T-helper 1 cell (primary cell): ENCODE measurements around the gene DNAJA4.

Experiments
- DNase-seq, 5 donors: peaks; one replicate each; pipeline ENCODE4 v3.0.0-alpha.2; 2012 to 2020
- total RNA-seq, 4 donors: gene quantifications; one replicate each; lab custom pipeline; 2026; lab: John Stamatoyannopoulos, UW

DNAJA4 gene
- 25.4 to 128 (median 55.7) reads per million in 4 donors for total RNA-seq

DNA sequence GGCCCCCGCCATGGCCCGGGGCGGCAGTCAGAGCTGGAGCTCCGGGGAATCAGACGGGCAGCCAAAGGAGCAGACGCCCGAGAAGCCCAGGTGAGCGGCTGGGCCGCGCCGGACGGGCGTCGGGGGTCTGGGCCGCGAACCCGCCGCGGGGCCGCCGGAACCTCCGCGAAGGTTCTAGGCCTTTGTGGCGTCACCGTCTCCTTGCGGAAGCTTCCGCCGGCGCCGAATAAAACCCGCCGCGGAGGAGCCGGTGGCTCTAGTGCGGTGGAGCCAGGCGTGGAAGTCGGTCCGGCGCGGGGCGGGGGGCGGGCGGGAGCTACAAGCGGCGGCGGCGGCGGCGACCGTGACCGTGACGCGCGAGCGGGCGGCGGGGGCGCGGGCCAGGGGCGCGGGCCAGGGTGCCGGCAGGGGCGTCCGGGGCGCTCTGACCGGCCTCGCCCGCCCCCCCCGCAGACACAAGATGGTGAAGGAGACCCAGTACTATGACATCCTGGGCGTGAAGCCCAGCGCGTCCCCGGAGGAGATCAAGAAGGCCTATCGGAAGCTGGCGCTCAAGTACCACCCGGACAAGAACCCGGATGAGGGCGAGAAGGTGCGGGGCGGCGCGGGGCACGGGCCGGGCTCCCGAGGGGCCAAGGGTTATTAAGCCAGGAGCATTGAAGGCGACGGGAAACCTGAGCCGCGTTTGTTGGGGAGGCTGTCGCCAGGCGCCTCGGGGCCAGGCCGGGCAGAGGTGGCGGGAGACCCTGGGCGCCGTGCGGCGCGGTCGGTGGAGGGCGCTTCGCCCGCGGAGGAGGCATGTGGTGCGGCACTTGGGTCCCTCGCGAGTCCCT, at the start of gene DNAJA4:
TSS of gene DNAJA4 (plus strand) at position 259 of the 833 bp plus-strand sequence. CDS start at position 461, 202 bp downstream.
- DNase-seq, result peak; percentile 49 to 74 (median 63)

DNA sequence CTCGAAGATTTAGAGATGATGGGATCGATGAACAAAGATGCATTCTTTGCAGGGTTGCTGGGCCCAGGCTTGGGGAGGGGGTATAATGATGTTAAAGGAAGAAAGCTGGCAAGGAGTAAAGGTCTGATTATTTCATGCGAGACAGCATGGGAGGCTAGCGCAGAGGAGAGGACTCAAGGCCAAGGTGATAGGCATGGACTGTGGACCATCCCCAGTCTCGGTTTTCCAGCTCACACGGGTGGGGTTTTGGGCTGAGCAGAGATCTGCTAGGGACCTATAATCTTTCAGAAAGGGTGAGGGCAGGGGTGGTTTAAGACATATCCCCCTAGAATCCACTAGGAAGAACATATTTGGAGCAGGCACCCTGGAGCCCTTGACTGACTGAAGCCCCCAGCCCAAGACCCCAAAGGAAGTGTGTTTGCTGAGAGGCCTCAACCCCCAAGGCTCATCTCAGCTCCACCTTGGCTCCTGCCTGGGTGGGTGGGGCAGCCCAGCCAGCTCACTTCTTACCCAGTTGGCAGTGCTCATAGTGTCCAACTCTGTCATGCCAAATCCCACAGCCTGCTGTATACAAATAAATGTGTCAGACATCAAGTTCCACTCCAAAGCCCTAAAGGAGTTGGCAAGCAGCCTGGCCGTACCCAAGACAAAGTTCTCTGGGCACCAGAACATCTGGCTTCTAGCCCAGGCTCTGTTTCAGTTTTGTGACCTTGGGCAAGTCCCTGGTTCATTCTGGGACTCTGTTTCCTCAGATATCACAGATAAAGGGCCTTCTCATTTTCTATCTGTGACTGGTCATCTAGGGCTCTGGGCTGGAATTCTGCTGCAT, 47.9 kb upstream of the DNAJA4 start:
- no peak for DNase-seq

DNA sequence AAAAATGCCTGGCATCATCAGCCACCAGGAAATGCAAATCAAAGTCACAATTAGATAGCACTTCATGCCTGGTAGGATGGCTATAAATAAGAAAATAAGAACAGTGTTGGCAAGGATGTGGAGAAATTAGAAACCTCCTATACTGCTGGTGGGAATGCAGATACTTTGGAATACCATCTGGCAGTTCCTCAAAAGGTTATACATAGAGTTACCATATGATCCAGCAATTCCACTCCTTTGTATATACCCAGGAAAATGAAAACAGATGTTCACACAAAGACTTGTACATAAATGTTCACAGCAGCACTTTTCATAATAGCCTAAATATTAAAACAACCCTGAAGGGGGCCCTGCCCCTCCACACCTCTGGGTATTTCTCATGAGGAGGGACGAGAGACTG, 43.6 kb upstream of the DNAJA4 start:
- DNase-seq, result no peak

DNA sequence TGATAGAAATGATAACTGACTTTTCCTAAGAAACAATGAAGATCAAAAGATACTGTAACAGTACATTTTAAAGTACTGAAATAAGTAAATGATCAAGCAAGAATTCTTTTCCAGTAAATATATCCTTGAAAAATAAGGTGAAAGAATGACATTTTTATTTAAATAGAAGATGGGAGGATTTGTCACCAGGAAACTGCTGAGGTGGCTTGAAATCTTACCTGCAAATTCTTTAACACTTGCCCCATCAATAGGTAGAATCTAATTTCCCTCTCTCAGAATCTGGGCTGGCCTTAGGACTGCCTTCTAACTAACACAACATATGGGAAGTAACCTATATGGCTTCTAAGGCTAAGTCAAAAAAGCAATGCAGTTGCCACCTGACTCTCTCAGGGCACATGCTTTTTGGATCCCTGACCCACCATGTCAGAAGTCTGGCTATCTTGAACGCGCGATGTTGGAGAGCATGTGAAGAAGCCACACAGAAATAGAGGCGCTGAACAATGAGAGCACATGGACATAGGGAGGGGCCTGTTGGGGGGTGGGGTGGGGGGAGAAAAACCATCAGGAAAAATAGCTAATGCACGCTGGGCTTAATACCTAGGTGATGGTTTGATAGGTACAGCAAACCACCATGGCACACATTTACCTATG, 41.5 kb upstream of the DNAJA4 start:
- no peak for DNase-seq

DNA sequence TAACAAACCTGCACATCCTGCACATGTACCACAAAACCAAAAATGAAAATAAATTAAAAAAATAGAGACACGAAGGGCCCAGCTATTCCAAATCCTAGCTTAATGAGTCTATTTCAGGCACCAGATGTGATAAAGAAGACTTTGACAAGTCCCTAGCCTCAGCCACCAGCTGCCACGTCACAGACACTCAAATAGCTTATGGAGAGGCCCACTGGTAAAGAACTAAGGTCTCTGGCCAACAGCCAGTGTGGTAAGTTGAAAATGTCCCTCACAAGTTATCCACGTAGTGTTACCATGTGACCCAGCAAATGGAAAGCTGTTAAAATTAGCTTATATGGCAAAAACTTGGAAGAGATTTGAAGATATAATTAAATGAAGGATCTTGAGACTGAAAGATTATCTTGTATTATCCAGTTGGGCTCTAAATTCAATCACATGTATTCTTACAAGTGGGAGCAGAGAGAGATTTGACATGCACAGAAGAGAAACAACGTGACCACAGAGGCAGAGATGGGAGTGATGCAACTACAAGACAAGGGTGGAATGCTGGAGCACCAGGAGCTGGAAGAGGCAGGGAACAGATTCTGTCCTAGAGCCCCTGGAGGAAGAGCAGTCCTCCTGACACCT, 40.9 kb upstream of the DNAJA4 start:
- DNase-seq, result no peak

DNA sequence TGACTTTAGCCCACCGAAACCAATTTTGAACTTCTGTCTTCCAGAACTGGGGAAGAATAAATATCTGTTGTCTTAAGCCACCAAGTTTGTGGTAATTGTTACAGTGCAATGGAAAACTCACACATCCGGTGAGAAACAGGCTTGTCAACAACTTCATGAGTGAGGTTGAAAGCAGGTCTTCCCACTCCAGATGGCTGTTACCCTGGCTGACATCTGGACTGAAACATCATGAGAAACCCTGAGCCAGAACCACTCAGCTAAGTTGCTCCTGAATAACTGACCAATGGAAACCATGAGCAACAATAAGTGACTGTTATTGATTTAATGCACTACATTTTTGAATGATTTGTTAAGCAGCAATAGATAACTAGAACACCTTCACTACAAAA, 40.3 kb upstream of the DNAJA4 start:
- peak in 1 of 5 donors; percentile 11 for DNase-seq

DNA sequence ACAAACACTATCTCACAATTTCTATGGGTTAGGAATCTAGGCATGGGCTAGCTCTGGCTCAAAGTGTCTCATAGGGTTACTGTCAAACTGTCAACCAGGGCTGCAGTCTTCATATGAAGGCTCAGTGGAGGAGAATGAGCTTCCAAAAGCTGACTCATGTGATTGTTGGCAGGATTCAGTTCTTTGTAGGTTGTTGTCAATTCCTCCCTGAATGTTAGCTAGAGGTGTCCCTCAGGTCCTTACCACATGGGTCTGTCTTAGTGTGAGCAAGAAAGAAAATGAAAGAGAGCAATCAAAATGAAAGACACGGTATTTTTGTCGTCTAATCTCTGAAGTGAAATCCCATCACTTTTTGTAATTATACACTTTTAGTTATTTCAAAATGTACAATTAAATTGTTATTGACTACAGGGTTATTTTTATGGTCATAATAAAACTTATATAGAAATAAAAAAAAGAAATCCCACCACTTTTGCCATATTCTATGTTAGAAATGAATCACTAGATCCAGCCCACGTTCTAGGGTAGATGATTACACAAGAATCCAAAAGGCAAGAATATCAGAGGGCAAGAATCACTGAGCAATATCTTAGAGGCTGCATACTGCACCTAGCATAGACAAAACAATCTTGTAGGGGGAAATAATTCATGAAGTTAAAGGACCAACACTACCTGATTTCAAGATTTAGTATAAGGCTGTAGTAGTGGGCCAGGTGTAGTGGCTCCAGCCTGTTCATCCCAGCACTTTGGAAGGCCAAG, 38.4 kb upstream of the DNAJA4 start:
- DNase-seq, result peak in 1 of 5 donors; percentile 64

DNA sequence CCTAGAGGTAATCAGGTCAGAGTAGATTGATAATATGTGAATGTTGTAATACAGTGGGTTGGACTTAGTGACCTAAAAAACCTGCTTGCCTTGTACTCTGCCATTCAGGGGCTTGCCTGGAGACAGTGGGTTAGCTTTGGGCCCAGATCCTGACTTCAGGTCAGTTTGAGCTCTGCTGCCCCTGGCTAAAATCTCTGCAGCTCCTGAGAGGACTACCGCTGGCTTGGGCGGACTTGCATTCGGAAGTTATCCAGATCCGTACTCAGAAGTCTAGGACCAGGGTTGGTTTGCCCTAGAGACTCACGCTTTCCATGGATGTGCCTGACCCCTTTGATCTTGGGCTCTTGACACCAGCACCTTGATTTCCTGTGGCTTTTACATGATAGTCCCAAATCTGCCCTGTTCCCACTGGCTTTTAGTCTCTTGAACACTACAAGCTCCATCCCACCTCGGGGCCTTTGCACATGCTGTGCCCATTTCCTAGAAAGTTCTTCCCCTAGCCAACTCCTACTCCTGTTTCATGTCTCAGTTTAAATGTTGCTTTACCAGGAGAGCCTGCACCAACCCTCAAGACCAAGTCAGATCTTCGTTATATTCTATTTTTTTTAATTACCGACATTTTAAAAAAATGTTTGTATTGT, 35.9 kb upstream of the DNAJA4 start:
- no peak for DNase-seq

DNA sequence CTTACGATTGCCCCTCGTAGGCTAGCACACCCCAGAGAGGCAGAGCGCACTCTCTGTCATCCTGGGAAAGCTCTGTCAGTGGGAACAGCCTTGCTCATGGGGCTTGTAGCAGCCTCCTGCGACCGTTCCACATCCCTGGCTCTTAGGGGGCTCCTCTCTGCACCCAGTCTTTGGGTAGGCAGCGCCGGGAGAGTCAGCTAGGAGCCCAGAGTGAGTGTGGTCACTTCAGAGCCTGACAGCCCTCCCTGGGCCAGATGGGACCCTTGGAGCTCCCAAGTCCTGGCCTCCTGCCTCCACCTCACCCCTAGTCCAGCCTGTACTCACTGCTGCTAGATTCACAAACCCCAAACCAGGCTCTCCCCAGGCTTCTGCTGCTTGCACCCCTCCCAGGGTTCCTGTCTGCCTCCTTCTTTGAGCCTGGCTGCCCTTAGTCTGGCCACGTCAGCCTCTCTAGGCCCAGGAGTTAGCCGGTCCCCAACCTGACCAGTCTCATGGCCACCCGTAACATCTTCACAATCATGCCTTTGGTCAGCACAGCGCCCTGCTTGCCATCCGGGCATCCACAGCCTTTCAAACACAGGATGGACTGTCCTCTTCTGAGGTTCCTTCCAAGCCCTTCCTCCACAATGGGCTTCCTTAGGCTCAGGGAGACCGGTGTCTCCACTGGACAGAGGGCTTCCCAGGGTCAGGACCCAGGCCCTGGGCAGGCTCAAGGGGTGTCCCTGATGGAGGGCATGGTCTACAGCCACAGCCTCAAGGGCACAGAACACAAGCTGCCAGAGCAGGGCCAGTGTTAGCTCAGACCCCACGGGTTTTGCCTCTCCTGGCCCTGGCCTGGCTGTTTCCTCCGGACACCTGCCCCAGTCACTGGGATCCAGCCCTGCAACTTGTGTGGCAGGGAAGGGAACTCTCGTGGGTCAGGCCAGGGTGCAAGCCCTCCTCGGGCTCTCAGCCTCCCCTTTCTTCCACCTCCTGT, 34.6 kb upstream of the DNAJA4 start:
- DNase-seq, result no peak

DNA sequence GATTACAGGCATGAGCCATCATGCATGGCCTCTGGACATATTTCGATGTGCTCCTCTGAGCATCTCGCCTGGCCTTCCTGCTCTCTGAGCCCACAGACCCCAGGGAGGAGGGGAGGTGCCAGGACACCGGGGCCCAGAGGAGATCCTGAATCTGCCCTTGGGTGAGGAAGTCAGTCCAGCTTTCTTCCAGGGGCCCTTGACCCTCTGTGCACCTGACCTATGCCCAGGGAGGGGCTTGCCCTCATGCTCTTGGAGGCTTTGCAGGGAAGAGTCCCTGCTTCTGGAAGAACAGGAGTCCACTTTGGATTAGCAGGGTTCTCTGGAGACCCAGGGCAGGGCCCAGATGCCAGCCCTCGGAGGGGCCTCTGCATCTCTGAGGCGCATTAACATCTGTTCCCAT, 31.4 kb upstream of the DNAJA4 start:
- DNase-seq, result no peak

DNA sequence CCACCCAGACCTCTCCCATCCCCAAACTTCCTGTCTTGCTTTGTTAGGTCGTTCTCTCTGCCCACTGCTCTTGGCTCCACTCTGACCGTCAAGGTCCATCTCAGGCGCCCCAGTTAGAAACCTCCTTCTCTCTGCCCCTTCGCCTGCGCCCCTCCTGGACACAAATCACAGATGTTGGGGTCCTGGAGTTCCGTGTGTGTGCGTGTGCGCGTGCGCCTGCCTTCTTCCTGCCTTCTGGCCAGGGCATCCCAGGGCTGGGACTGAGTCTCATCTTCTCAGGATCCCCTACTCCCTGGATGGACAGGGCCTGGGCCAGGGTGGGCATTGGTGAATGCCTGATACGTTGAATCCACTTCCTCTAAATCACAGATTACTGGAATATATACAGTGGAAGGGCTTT, 30.9 kb upstream of the DNAJA4 start:
- no peak for DNase-seq

DNA sequence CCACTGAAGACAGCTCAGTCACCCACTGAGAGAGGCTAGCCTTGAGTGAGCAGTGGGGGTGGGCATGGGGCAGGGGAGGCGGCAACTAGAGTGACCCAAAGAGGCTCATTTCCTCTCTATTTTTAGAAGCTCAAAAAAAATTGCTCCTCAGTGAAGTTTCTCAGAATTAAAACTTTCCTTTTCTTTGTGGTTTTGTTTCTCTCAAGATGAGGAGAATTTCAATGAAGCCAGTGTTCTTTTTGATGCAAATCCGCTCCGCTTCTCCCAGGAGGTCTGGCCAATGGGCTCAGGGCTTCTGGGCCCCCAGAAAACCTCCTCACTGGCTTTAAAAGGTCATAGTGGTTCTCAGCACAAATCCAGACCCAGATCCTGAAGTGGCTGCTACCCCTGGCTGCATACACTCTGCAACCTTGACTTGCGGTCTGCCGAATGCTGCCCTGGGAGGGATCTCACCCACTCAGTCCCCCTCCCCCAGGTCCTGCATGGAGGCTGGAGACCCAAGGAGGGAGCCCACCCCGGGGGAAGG, 29.8 kb upstream of the DNAJA4 start, which contains the start of gene ACSBG1:
TSS of gene ACSBG1 (minus strand) at position 51 of the 526 bp plus-strand sequence. CDS start 64 bp downstream, outside the sequence.
- no peak for DNase-seq

DNA sequence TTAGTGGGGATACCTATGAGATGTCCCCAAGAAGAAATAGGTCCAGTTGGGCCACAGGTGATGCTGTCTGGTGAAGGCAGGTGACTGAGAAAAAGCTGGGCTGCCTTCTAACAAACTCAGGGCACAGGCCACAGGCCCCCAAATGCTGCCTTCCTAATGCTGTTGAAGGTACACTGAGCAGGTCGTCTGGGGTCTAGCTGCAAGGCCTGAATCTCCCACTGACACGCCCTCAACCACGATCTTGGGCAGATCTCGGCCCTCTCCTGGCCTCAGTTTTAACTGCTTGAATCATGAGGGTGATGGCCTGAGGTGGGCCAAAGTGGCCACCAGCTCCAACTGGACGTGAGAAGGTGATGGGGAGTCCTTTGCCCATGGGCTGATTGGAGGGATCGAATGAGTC, 27.9 kb upstream of the DNAJA4 start:
- DNase-seq, result no peak

DNA sequence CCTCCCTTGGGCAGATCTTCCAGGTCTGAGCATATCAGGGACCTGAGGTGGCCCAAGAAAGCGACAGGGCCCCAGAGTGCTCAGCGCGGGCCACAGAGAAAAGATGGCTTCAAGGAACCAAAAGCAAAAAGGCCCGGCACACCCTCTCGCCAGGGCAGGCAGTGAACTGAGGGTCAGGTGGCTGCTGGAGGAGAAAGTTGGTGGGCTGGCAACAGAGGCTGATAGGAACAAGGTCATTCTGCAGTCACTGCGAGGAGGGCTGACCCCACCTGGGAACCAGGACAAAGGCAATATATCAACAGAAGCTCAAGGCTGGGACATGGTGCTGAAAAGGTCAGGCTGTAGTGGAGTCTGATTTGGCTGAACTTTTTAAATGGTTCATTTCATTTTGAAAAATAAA, 27.2 kb upstream of the DNAJA4 start:
- no peak for DNase-seq

DNA sequence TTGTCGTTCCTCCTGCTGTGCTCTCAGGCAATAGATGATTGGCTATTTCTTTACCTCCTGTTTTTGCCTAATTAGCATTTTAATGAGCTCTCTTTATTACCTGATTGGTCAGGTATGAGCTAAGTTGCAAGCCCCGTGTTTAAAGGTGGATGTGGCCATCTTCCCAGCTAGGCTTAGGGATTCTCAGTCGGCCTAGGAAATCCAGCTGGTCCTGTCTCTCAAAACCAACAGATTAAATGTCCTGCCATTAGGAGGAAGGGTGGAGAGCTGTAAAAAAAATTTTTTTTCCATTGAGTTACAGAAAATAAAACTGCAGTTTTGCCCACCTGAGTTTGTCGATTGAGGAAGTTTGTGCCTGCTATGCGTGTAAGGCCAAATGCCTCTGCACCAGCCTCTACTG, 24.6 kb upstream of the DNAJA4 start:
- DNase-seq, result no peak

DNA sequence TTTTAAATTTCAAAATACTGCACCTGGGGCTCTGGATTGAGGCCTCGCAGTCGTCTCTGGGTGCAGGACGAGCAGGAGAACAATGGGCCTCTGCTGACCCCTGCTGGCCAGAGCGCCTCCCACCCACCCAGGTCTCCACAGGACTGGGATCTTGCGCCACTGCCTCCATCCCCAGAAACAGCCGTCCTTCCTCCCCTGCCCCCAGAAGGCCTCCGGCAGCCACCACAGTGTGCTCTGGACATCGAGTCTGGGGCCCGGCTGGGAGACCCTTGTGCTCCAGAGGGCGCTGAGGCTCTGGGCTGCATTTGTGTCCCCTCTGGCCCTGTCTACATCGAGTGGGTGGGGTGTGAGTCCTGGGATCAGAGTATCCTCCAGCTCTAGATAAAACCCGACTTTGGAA, 23.3 kb upstream of the DNAJA4 start:
- DNase-seq, result peak; percentile 55 to 78 (median 67)

DNA sequence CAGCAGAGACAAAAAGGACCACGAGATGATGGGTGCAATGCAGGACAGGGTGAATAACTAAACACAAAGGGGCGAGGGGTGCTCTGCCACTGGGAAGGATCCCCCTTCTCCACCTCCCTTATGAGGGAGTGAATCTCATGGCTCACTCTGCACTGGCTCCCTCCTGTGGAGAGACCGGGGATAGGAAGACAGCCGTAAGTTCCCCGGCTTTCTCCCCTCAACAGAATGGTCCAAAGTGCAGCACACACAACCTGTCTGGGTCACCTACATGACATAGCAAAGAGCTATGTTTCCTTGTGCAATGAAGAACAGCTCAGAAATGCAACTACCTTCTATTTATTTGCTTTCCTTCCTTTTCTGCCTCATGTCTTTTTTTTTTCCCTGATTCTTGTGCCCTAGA, 22.2 kb upstream of the DNAJA4 start:
- DNase-seq, result peak in 1 of 5 donors; percentile 16

DNA sequence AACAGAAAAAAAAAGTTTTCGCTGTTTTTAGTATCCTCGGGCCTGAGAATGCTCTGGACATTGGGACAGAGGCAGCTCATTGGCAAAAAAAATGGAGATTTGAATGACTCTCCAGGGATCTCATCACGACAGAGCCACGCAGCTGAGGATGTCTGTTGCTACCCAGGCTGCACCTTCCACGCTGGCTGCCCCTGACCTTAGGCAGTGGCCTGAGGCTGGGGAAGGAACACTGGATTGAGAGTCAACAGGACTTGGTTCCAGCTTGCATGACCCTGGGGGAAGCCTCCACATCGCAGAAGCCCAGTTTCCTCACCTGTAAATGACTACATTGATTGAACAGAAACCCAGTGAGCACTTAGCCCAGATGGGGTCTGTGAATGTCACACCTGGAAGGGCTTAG, 21.3 kb upstream of the DNAJA4 start:
- DNase-seq, result no peak

DNA sequence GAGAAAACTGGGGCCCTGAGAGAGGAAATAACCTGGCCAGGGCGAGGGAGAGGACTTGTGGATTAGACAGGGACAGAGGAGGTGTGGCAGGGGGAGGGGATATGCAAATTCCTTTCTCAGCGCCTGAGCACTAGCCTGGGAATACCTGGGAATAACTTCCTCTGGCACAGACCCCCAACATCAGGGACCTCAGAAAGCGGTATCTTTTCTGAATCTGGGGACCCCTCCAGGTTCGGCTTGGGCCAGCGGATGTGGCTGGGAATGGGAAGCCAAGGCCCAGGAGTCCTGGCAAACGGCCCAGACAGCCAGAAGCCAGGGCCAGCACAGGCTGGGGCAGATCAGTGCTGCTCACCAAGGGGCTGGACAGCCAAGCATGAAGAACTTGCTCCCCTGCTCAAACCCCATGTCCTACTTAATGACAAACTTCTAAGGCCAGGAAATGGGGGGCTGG, 20.8 kb upstream of the DNAJA4 start:
- DNase-seq, result no peak

DNA sequence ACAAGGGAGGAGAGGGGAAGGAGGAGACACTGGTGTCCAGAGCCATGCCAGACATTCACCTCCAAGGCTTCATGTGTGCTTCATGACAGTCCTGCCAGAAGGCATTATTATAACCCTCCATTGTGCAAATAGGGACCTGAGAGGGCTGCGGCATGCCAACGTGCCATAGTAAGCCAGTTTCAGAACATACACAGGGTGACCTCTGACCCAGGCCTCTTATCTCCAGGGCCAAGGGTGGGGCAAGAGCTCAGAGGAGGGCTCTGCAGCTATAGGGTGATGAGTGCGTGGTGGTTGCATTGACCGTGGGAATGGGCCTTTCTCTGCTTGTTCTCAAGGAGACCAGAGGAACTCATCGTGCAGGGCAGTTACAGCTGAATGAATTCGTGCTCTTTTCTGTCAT, 20.3 kb upstream of the DNAJA4 start:
- DNase-seq, result no peak
